Ovary (tissue), 9 donors: ENCODE results near the gene PRPSAP2. TPM values are rescaled to one million over a fixed set of nuclear protein-coding genes. Genes with fewer than 3 reads are reported as not detected.

Experiments used
- DNase-seq, 5 donors: peaks; one replicate each; pipeline ENCODE4 v3.0.0-alpha.2; 2019 to 2020
- H3K27ac ChIP-seq, 2 donors: fragments of 200-600 bp; one replicate each; pipeline versions ENCODE4 v1.5.1 to v1.8.0; 2019 to 2022
- H3K27me3 ChIP-seq: fragments of 200-600 bp; one replicate; pipeline ENCODE4 v1.8.0; 2022
- H3K36me3 ChIP-seq: fragments of 200-600 bp; sonication (generic); one replicate; pipeline ENCODE4 v1.5.1; 2019
- H3K4me1 ChIP-seq: one replicate; pipeline ENCODE4 v1.8.1; 2013; ENCODE audit warnings: mild to moderate bottlenecking, moderate library complexity; ENCODE audit not compliant: insufficient read depth
- H3K4me3 ChIP-seq: fragments of 200-600 bp; sonication (generic); one replicate; pipeline ENCODE4 v1.5.1; 2017
- H3K9me3 ChIP-seq, 2 donors: fragments of 200-600 bp in 1 of 2; sonication (generic) in 1 of 2; one replicate each; pipeline versions ENCODE4 v1.5.1 to v1.8.1; 2013 to 2019; ENCODE audit warnings: mild to moderate bottlenecking in 1 of 2, moderate library complexity in 1 of 2
- EP300 ChIP-seq: sonication (generic); formaldehyde crosslinking; IDR thresholded peaks from one replicate; pipeline ENCODE4 v1.6.1; 2017; ENCODE audit warnings: antibody characterized with exemption
- POLR2A ChIP-seq: fragments of 450-650 bp; IDR thresholded peaks from one replicate; pipeline ENCODE4 v1.6.1; 2017; ENCODE audit warnings: antibody characterized with exemption, mild to moderate bottlenecking, moderate library complexity
- WGBS, 3 donors: extraction: QIAGEN DNeasy Blood & Tissue Kit in 1 of 3; methylation state at CpG; one replicate each; pipeline versions ENCODE4 v1.1.5 to v1.1.7; 2013 to 2017; 5-methylcytosine and 5-hydroxymethylcytosine counted together
- intact Hi-C, 4 donors: fragments of 100-400 bp; cut with DNase I; formaldehyde crosslinking; loops; one replicate each; pipeline versions ENCODE4 v1.11.0 to v1.15.1; 2022 to 2023
- polyA plus RNA-seq, 2 donors: library from polyadenylated mRNA; stranded (reverse); fragments of 200-250 nt in 1 of 2; fragments of 350-450 nt in 1 of 2; fragmentation: Illumina TruSeq in 1 of 2; extraction: RNeasy Lipid Tissue Mini Kit (QIAGEN cat#74804) in 1 of 2; gene quantifications; one replicate each; pipeline ENCODE4 v1.2.3, GENCODE V29; 2013 to 2014
- small RNA-seq: library from RNA; depleted of rRNA; stranded (forward); fragments of <200 nt; gene quantifications from one replicate; pipeline ENCODE3, GENCODE V24; 2016
- total RNA-seq, 7 donors: library from RNA; depleted of rRNA in 2 of 7; stranded (reverse); fragments of >200 nt in 2 of 7; fragmentation: NEBNext Ultra II Directional in 3 of 7; extraction: Animal tissue kit (Norgen Biotek cat#: 25700) in 3 of 7; gene quantifications; one replicate each; pipeline versions ENCODE4 v1.1.0 to v1.2.4, GENCODE V29; 2016 to 2023
- TF ChIP-seq, protein P1 (sequence below), 3 donors: fragments of 450-650 bp in 2 of 3; fragments of 200-600 bp in 1 of 3; IDR thresholded peaks; one replicate each; pipeline versions ENCODE4 v1.5.1 to v1.8.0; 2016 to 2022; ENCODE audit warnings: antibody characterized with exemption in 3 of 3, mild to moderate bottlenecking in 1 of 3
- donor health status: DM: no; HTN: no; CAD: no; lungs with moderate emphysema.
- donor health status: DM: no; HTN: no; CAD: no.
- donor health status: Bipolar disorder and iron deficiency.
- donor health status: DM: yes; HTN: yes; CAD: no.
- donor health status: DM: no; HTN: no; CAD: no.
- donor health status: DM: yes; HTN: yes; CAD: no.

The PRPSAP2 gene
- total and polyA plus RNA-seq, 9 donors, result 25.2 to 44.7 (median 35.4) TPM

DNA sequence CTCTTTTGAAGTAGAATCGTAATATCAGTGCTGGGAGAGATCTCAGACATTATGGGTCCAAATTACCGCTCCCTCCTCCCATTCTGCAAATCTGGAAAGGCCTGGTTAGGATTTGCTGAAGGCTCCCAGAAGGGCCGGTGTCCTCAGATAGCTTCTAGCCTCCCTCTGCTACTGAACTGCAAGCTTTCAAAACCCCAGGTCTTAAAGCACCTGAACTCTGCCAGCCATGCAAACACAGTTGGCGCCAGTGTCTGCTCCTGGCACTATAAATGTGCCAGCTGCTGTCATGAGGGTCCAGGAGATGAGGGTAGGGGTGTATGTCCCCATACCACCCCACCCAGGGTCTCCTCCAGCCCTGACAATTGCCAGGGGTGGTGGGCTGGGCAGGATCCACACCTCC is 118.3 kb downstream of the PRPSAP2 start:
- no peaks in the 10 kb centered on the region for H3K9me3 ChIP-seq
- H3K27me3 ChIP-seq, result no peaks in the 10 kb centered on the region
- no peak overlapping the region for H3K4me3 ChIP-seq
- no peak for DNase-seq
- H3K4me1 ChIP-seq, result no peaks in the 10 kb centered on the region
- 84 to 88% (median 87%) methylated on average over 4 of the region's 4 CpGs for WGBS, 3 donors
- no peaks in the 10 kb centered on the region for H3K36me3 ChIP-seq
- H3K27ac ChIP-seq, result no peak overlapping the region
- intact Hi-C loops, result no loop called here
- TF ChIP-seq POLR2A (no peak), EP300 (no peak)
- TF ChIP-seq, protein P1, sequence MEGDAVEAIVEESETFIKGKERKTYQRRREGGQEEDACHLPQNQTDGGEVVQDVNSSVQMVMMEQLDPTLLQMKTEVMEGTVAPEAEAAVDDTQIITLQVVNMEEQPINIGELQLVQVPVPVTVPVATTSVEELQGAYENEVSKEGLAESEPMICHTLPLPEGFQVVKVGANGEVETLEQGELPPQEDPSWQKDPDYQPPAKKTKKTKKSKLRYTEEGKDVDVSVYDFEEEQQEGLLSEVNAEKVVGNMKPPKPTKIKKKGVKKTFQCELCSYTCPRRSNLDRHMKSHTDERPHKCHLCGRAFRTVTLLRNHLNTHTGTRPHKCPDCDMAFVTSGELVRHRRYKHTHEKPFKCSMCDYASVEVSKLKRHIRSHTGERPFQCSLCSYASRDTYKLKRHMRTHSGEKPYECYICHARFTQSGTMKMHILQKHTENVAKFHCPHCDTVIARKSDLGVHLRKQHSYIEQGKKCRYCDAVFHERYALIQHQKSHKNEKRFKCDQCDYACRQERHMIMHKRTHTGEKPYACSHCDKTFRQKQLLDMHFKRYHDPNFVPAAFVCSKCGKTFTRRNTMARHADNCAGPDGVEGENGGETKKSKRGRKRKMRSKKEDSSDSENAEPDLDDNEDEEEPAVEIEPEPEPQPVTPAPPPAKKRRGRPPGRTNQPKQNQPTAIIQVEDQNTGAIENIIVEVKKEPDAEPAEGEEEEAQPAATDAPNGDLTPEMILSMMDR (IDR thresholded peaks at IDR 0.05), result no peak

DNA sequence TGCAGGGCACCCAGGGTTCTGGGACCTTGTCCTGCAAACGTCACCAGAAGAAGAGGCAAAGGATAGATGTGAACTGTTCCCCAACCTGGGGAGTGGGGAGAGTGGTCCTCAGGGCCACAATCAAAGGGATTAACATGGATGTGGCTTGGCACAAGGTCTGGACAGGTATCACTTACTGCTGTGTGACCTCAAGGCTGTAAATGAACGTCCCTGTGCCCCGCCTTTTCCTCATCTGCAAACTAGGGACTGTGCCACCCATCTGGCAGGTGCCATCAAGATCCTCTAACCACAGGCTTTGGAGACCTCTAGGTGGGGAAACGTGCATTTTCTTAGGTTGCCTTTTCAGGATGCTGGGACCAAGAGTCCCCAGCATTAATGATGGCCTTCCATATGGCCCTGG is 119.1 kb downstream of the PRPSAP2 start:
- intact Hi-C loops, result no loop called here
- DNase-seq, result no peak
- no peaks in the 10 kb centered on the region for H3K4me1 ChIP-seq
- H3K27ac ChIP-seq, result no peak overlapping the region
- H3K27me3 ChIP-seq, result no peaks in the 10 kb centered on the region
- H3K9me3 ChIP-seq, result no peaks in the 10 kb centered on the region
- WGBS, 3 donors, result 87 to 92% (median 91%) methylated on average over 4 of the region's 4 CpGs
- H3K36me3 ChIP-seq, result no peaks in the 10 kb centered on the region
- no peak overlapping the region for H3K4me3 ChIP-seq
- no peak for TF ChIP-seq POLR2A

DNA sequence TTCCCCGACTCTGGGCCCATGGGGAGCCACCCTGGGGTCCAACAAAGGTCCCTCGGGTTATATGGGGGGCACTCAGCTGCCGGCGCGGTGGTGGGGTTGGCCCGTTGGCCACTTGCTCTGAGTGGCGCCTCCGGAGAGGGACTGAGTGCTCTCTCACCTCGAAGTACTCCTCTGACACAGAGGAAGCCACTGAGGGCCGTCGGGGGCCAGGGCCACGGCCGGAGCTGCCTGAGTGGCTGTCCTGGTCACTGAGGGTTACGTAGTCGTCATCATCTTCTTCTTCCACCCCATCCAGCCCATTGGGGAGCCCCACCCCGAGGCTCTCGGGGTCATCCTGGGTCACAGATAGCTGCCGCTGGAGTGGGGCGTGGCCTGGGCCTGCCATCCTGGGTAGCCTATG is 119.7 kb downstream of the PRPSAP2 start:
- intact Hi-C loops, result no loop called here
- no peak overlapping the region for H3K27ac ChIP-seq
- H3K27me3 ChIP-seq, result no peaks in the 10 kb centered on the region
- H3K4me1 ChIP-seq, result no peaks in the 10 kb centered on the region
- no peaks in the 10 kb centered on the region for H3K9me3 ChIP-seq
- no peak for DNase-seq
- 91 to 92% (median 92%) methylated on average over 19 of the region's 19 CpGs for WGBS, 3 donors
- no peaks in the 10 kb centered on the region for H3K36me3 ChIP-seq
- no peak for TF ChIP-seq EP300
- TF ChIP-seq, protein P1 (IDR thresholded peaks at IDR 0.05), result no peak
- H3K4me3 ChIP-seq, result no peak overlapping the region

DNA sequence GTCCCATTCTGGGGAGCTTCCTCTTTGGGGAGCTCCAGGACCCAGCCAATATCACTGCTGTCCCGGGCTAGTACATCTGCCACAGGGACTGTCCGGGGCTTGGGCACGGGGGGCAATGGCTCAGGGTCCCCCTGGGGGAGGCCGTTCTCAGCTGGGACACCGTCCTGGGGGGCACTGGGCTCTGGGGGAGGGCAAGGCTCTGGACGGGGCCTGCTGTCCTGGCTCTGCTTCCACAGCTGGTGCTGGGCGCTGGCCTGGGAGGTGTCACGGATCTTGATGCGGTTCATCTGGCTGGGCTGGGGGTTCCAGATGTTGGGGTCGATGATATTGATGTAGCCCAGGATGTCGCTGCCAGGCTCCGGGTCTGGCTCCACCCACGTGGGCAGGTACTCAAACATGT is 120.1 kb downstream of the PRPSAP2 start:
- intact Hi-C loops, result no loop called here
- H3K4me3 ChIP-seq, result no peak overlapping the region
- no peaks in the 10 kb centered on the region for H3K4me1 ChIP-seq
- no peak for TF ChIP-seq EP300
- TF ChIP-seq, protein P1 (IDR thresholded peaks at IDR 0.05), result no peak
- H3K27ac ChIP-seq, result no peak overlapping the region
- no peaks in the 10 kb centered on the region for H3K27me3 ChIP-seq
- no peak for DNase-seq
- H3K36me3 ChIP-seq, result no peaks in the 10 kb centered on the region
- WGBS, 3 donors, result 77 to 88% (median 88%) methylated on average over 9 to 13 of the region's 13 CpGs
- H3K9me3 ChIP-seq, result no peaks in the 10 kb centered on the region

DNA sequence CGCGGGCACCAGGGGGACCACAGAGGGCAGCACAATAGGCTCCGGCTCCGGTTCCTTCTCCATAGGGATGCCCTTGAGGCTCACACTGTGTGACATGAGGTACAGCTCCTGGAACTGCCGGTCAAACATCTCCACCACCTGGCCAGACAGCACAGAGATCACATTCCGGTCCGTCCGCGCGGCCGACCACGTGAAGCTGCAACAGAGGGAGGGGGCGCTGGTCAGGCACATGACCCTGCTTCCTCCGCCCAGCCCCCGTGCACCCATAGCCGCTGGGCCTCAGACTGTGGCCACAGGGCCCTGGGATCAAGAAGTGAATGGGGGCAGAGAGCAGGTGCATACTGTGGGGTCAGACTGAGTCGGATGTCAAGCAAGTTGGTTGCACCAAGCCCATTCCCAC is 120.7 kb downstream of the PRPSAP2 start:
- H3K4me1 ChIP-seq, result no peaks in the 10 kb centered on the region
- H3K36me3 ChIP-seq, result no peaks in the 10 kb centered on the region
- TF ChIP-seq POLR2A, result no peak
- TF ChIP-seq, protein P1 (IDR thresholded peaks at IDR 0.05), result no peak
- TF ChIP-seq EP300, result no peak
- no peaks in the 10 kb centered on the region for H3K9me3 ChIP-seq
- WGBS, 3 donors, result 82 to 91% (median 89%) methylated on average over 14 to 17 of the region's 17 CpGs
- DNase-seq, result no peak
- H3K4me3 ChIP-seq, result no peak overlapping the region
- H3K27ac ChIP-seq, result no peak overlapping the region
- intact Hi-C loops, result no loop called here
- H3K27me3 ChIP-seq, result no peaks in the 10 kb centered on the region

Small RNA genes within 50 kb of the gene (small RNA-seq; reads per million reads assigned to genes)
- gene RF00324, result not detected

Other genes starting within 250 kb of the PRPSAP2 start
- gene TBC1D28, start 213.7 kb upstream of the PRPSAP2 start, total RNA-seq, result not detected
- gene TBC1D28, start 213.7 kb upstream of the PRPSAP2 start, polyA plus RNA-seq, result not detected
- gene FOXO3B, start 175.8 kb upstream of the PRPSAP2 start, total RNA-seq, result 10 to 100 TPM in 4 of 7 donors, 1 to 10 TPM in 3; 5.7 to 15.0 (median 10.5) TPM
- 1 to 10 TPM; 1.2 to 3.7 TPM for gene FOXO3B, start 175.8 kb upstream of the PRPSAP2 start, polyA plus RNA-seq
- gene FBXW10, start 114.1 kb upstream of the PRPSAP2 start, total RNA-seq, result under 1 TPM in 2 of 7 donors, not detected in 5; 0.11 to 0.20 TPM
- under 1 TPM; 0.04 to 0.38 TPM for gene FBXW10, start 114.1 kb upstream of the PRPSAP2 start, polyA plus RNA-seq
- 10 to 100 TPM; 30.4 to 44.7 (median 33.5) TPM for gene TVP23B, start 76.9 kb upstream of the PRPSAP2 start, total RNA-seq
- gene TVP23B, start 76.9 kb upstream of the PRPSAP2 start, polyA plus RNA-seq, result 10 to 100 TPM; 27.0 to 31.5 TPM
- gene SLC5A10, start 94.0 kb downstream of the PRPSAP2 start, total RNA-seq, result under 1 TPM in 3 of 7 donors, not detected in 4; 0.05 to 0.38 (median 0.12) TPM
- under 1 TPM in 1 of 2 donors, not detected in 1; 0.18 TPM for gene SLC5A10, start 94.0 kb downstream of the PRPSAP2 start, polyA plus RNA-seq
- gene FAM83G, start 146.6 kb downstream of the PRPSAP2 start, total RNA-seq, result 1 to 10 TPM; 2.1 to 5.1 (median 2.6) TPM
- 1 to 10 TPM in 1 of 2 donors, under 1 TPM in 1; 0.93 to 1.3 TPM for gene FAM83G, start 146.6 kb downstream of the PRPSAP2 start, polyA plus RNA-seq
- gene GRAP, start 188.8 kb downstream of the PRPSAP2 start, total RNA-seq, result 1 to 10 TPM in 6 of 7 donors, under 1 TPM in 1; 0.61 to 5.7 (median 2.5) TPM
- 1 to 10 TPM; 1.9 to 7.2 TPM for gene GRAP, start 188.8 kb downstream of the PRPSAP2 start, polyA plus RNA-seq